ENCODE results near the gene E2F4. TPM values are rescaled to one million over a fixed set of nuclear protein-coding genes. Genes with fewer than 3 reads are reported as not detected.

Gene E2F4
- total and polyA plus RNA-seq, 2 of the 13 experiments (the other 11 are each of a cell fraction or from before 2014, with no cell fraction given) = 84.8 to 91.2 TPM

GRCh38 chr16:67226804-67227566 lies 35.0 kb downstream of the E2F4 start, which contains the start of gene TMEM208 (continued):
- TF ChIP-seq PLSCR1 (CRISPR knock-in tag; IDR thresholded peaks at IDR 0.05; ENCODE audit: borderline replicate concordance) (no peak), ZNF484 (CRISPR knock-in tag; IDR thresholded peaks at IDR 0.05; ENCODE audit: borderline replicate concordance, low read depth) (no peak), ZNF121 (CRISPR knock-in tag; IDR thresholded peaks at IDR 0.05) (no peak; the same call in 1 of the 2 replicates), ZNF264 (CRISPR knock-in tag; IDR thresholded peaks at IDR 0.05) (peak; percentile 83; the same call in 1 of the 2 replicates), FOSL2 (CRISPR knock-in tag; IDR thresholded peaks at IDR 0.05) (peak; percentile 66), SRY (CRISPR knock-in tag; IDR thresholded peaks at IDR 0.05) (0 out of 2 replicates have a peak, but pooled peaks have one; percentile 73), ZNF296 (CRISPR knock-in tag; conservative IDR thresholded peaks at IDR 0.05) (no peak), ZFP41 (CRISPR knock-in tag; IDR thresholded peaks at IDR 0.05; ENCODE audit: borderline replicate concordance) (no peak), ZBTB44 (CRISPR knock-in tag; IDR thresholded peaks at IDR 0.05) (peak; percentile 87; the same call in 1 of the 2 replicates), ZMYM3 (CRISPR knock-in tag; IDR thresholded peaks at IDR 0.05) (no peak), ZSCAN31 (CRISPR knock-in tag; IDR thresholded peaks at IDR 0.05; ENCODE audit: low read depth) (peak; percentile 37; the same call in 1 of the 2 replicates), ZNF10 (CRISPR knock-in tag; IDR thresholded peaks at IDR 0.05; ENCODE audit: borderline replicate concordance, low read depth) (no peak), ZNF83 (CRISPR knock-in tag; IDR thresholded peaks at IDR 0.05; ENCODE audit: borderline replicate concordance) (no peak), CREB1 (IDR thresholded peaks at IDR 0.05) (peak; percentile 99), CREB1 (CRISPR knock-in tag; IDR thresholded peaks at IDR 0.05) (peak; percentile 100), KLF6 (CRISPR knock-in tag; IDR thresholded peaks at IDR 0.05) (peak; percentile 97), POLR2A (IDR thresholded peaks at IDR 0.05; ENCODE audit: insufficient read depth in 1 of 2, low read depth in 2 of 2, low read length in 2 of 2) (peak; percentile 90 to 95), AKNA (CRISPR knock-in tag; IDR thresholded peaks at IDR 0.05; ENCODE audit: borderline replicate concordance) (0 out of 2 replicates have a peak, but pooled peaks have one; percentile 64), CEBPG (CRISPR knock-in tag; IDR thresholded peaks at IDR 0.05) (peak; percentile 66), TP53 (CRISPR knock-in tag; conservative IDR thresholded peaks at IDR 0.05) (peak; percentile 77; the same call in 1 of the 2 replicates), ZBTB1 (CRISPR knock-in tag; IDR thresholded peaks at IDR 0.05; ENCODE audit: borderline replicate concordance) (no peak), KDM2A (CRISPR knock-in tag; IDR thresholded peaks at IDR 0.05; ENCODE audit: borderline replicate concordance, low read depth) (peak; percentile 95), JUNB (CRISPR knock-in tag; IDR thresholded peaks at IDR 0.05; ENCODE audit: borderline replicate concordance) (no peak)
